ENCODE results near the gene TACSTD2.
"Not testable (repeated sequence)": the region's sequence is repeated elsewhere in the genome, so short reads cannot be mapped to it uniquely, and the experiment has no call there.

Gene TACSTD2

GRCh38 chr1:58586271-58586670, 9.2 kb upstream of the TACSTD2 start:
- no peak for DNase-seq

GRCh38 chr1:58585581-58586151, 8.6 kb upstream of the TACSTD2 start:
- no peak for DNase-seq

- DNase-seq: peak; percentile 27
Observed at GRCh38 chr1:58585166-58585565, 8.1 kb upstream of the TACSTD2 start.

- DNase-seq: peak; percentile 46
Observed at GRCh38 chr1:58584082-58584895, 7.2 kb upstream of the TACSTD2 start.

- DNase-seq: peak; percentile 78
Observed at GRCh38 chr1:58583496-58583895, 6.4 kb upstream of the TACSTD2 start.

- not testable (repeated sequence) for DNase-seq
Observed at GRCh38 chr1:58582143-58582542, 5.1 kb upstream of the TACSTD2 start.

- no peak for DNase-seq
Observed at GRCh38 chr1:58581641-58582040, 4.6 kb upstream of the TACSTD2 start.

- DNase-seq: no peak
Observed at GRCh38 chr1:58580186-58580585, 3.1 kb upstream of the TACSTD2 start.

GRCh38 chr1:58577654-58578030, 590 bp upstream of the TACSTD2 start:
- DNase-seq: peak; percentile 31

- no peak for DNase-seq
Observed at GRCh38 chr1:58576325-58576726, 726 bp downstream of the TACSTD2 start.

- DNase-seq: no peak
Observed at GRCh38 chr1:58575551-58576324, 1.3 kb downstream of the TACSTD2 start.

- DNase-seq: no peak
Observed at GRCh38 chr1:58574816-58575215, 2.2 kb downstream of the TACSTD2 start.

GRCh38 chr1:58573705-58574591, 3.1 kb downstream of the TACSTD2 start:
- no peak for DNase-seq

GRCh38 chr1:58573138-58573537, 3.9 kb downstream of the TACSTD2 start:
- no peak for DNase-seq

GRCh38 chr1:58572690-58573089, 4.4 kb downstream of the TACSTD2 start:
- no peak for DNase-seq

GRCh38 chr1:58571616-58572015, 5.4 kb downstream of the TACSTD2 start:
- DNase-seq: no peak

- no peak for DNase-seq
Observed at GRCh38 chr1:58570817-58571216, 6.2 kb downstream of the TACSTD2 start.

GRCh38 chr1:58570094-58570493, 7.0 kb downstream of the TACSTD2 start:
- no peak for DNase-seq

GRCh38 chr1:58568911-58569310, 8.1 kb downstream of the TACSTD2 start:
- no peak for DNase-seq

- no peak for DNase-seq
Observed at GRCh38 chr1:58568271-58568860, 8.7 kb downstream of the TACSTD2 start.

- DNase-seq: no peak
Observed at GRCh38 chr1:58566339-58566738, 10.7 kb downstream of the TACSTD2 start.

- not testable (repeated sequence) for DNase-seq
Observed at GRCh38 chr1:58563715-58564114, 13.3 kb downstream of the TACSTD2 start.

Data from OCI-M1 (cell line).